GM12865 (cell line): Measurements from ENCODE around the gene RGS1.
A peak's percentile ranks its signal among the peaks of the same experiment; 100 is the strongest.

Source experiments
- DNase-seq: peaks from one replicate; pipeline ENCODE4 v3.0.0; 2010; ENCODE audit warnings: low read depth
- H3K4me3 ChIP-seq: 2 replicates; pipeline ENCODE4 v1.5.1; 2011; ENCODE audit warnings: mild to moderate bottlenecking, low read depth, low read length, control low read depth
- CTCF ChIP-seq: IDR thresholded peaks from 2 replicates; pipeline ENCODE4 v1.5.1; 2011; ENCODE audit warnings: low read length, control low read depth, low read depth, inconsistent platforms; ENCODE audit not compliant: insufficient read depth; ENCODE audit errors: missing control alignments

Gene RGS1

GRCh38 chr1:192592981-192593708 lies 17.6 kb downstream of the RGS1 start:
- no peak for TF ChIP-seq CTCF

GRCh38 chr1:192595299-192595698 lies 19.7 kb downstream of the RGS1 start:
- no peak for DNase-seq
- no peak for TF ChIP-seq CTCF
- no peak overlapping the region for H3K4me3 ChIP-seq

More at GRCh38 chr1:192592981-192593708, 17.6 kb downstream of the RGS1 start:
- H3K4me3 ChIP-seq, result no peak overlapping the region
- no peak for DNase-seq

- no peak for DNase-seq
- H3K4me3 ChIP-seq, result no peak overlapping the region
- TF ChIP-seq CTCF, result no peak
These were observed 23.0 kb downstream of the RGS1 start for GRCh38 chr1:192598589-192598988.

- TF ChIP-seq CTCF, result no peak
- no peak overlapping the region for H3K4me3 ChIP-seq
- DNase-seq, result no peak
These were observed 24.7 kb downstream of the RGS1 start for GRCh38 chr1:192600275-192600674.

GRCh38 chr1:192601143-192601542 lies 25.6 kb downstream of the RGS1 start:
- no peak for DNase-seq
- no peak for TF ChIP-seq CTCF
- H3K4me3 ChIP-seq, result no peak overlapping the region

GRCh38 chr1:192601567-192601966 lies 26.0 kb downstream of the RGS1 start:
- TF ChIP-seq CTCF, result no peak
- no peak for DNase-seq
- H3K4me3 ChIP-seq, result no peak overlapping the region

- no peak overlapping the region for H3K4me3 ChIP-seq
- no peak for TF ChIP-seq CTCF
- peak; percentile 16 for DNase-seq
These were observed 27.2 kb downstream of the RGS1 start for GRCh38 chr1:192602757-192603156.
